ENCODE results near the gene EML4. TPM values are rescaled to one million over a fixed set of nuclear protein-coding genes. Genes with fewer than 3 reads are reported as not detected.

Gene EML4
- total and polyA plus RNA-seq, 7 experiments from 2014 or later = 64.9 to 167 (median 141) TPM

GRCh38 chr2:42192652-42193566 lies 23.8 kb downstream of the EML4 start:
- peak overlapping the region; percentile 59 to 91 (median 87) for H3K27ac Mint-ChIP-seq
- Histone ChIP-seq H3K27me3 (ENCODE audit: control insufficient read depth in 2 of 2, insufficient read depth in 2 of 2, low read length in 2 of 2) (no peaks in the 10 kb centered on the region), H3K27ac (ENCODE audit: low read depth, low read length) (peak overlapping the region; percentile 44), H3K9me3 (ENCODE audit: control insufficient read depth in 2 of 3, low read length in 3 of 3) (no peaks in the 10 kb centered on the region), H3K4me3 (ENCODE audit: low read length) (no peak overlapping the region), H3K36me3 (ENCODE audit: control insufficient read depth in 2 of 3, insufficient read depth in 3 of 3, low read length in 3 of 3) (no peaks in the 10 kb centered on the region), H3K4me1 (ENCODE audit: control insufficient read depth in 2 of 2, insufficient read depth in 2 of 2, low read length in 2 of 2) (peaks cover 43 to 51% of the 10 kb centered on the region in 2 donors)
- ChIA-PET POLR2A (interaction anchor here (0.5 to 2.3 kb wide), 6 partner anchors 10 to 96 kb away, joined by 3 to 13 read pairs (median 4); no protein-coding TSS in a partner anchor), CTCF (interaction anchor here (0.6 to 4.6 kb wide), 3 partner anchors 98 to 323 kb away, joined by 3 to 59 read pairs (median 3); no protein-coding TSS in a partner anchor)
- DNase-seq = peak in 1 of 9 donors; percentile 8
- H3K4me1 Mint-ChIP-seq = peaks cover 43 to 89% (median 81%) of the 10 kb centered on the region in 7 donors
- no peaks in the 10 kb centered on the region for H3K9me3 Mint-ChIP-seq
- no peaks in the 10 kb centered on the region for H3K27me3 Mint-ChIP-seq
- peaks cover 0 to 11% (median under 1%) of the 10 kb centered on the region in 5 donors for H3K36me3 Mint-ChIP-seq
- peak overlapping the region in 9 of 10 donors; percentile 9 to 75 (median 63) for H3K4me3 Mint-ChIP-seq
- peak; percentile 33 for ATAC-seq
- intact Hi-C loops (cut with micrococcal nuclease) = no loop called here

GRCh38 chr2:42193722-42194187 lies 24.6 kb downstream of the EML4 start:
- ChIA-PET CTCF (interaction anchor here (0.6 to 4.6 kb wide), 8 partner anchors 8 to 324 kb away, joined by 3 to 59 read pairs (median 3); no protein-coding TSS in a partner anchor), POLR2A (interaction anchor here (0.6 to 2.3 kb wide), 5 partner anchors 11 to 97 kb away, joined by 3 to 13 read pairs (median 4); no protein-coding TSS in a partner anchor)
- intact Hi-C loops (cut with micrococcal nuclease) = no loop called here
- peaks cover 49 to 60% of the 10 kb centered on the region in 2 donors for H3K4me1 ChIP-seq (ENCODE audit: control insufficient read depth in 2 of 2, insufficient read depth in 2 of 2, low read length in 2 of 2)
- Mint-ChIP-seq H3K36me3 (peaks cover 0 to 14% (median 0%) of the 10 kb centered on the region in 5 donors), H3K4me3 (peak overlapping the region; percentile 9 to 75 (median 61)), H3K27me3 (no peaks in the 10 kb centered on the region), H3K27ac (peak overlapping the region; percentile 29 to 91 (median 83)), H3K9me3 (peaks cover 0 to 1% (median 0%) of the 10 kb centered on the region in 11 donors), H3K4me1 (peaks cover 52 to 96% (median 88%) of the 10 kb centered on the region in 7 donors)
- H3K4me3 ChIP-seq (ENCODE audit: low read length) = no peak overlapping the region
- H3K36me3 ChIP-seq (ENCODE audit: control insufficient read depth in 2 of 3, insufficient read depth in 3 of 3, low read length in 3 of 3) = no peaks in the 10 kb centered on the region
- H3K27me3 ChIP-seq (ENCODE audit: control insufficient read depth in 2 of 2, insufficient read depth in 2 of 2, low read length in 2 of 2) = no peaks in the 10 kb centered on the region
- H3K27ac ChIP-seq (ENCODE audit: low read depth, low read length) = peak overlapping the region; percentile 44
- DNase-seq (no peak), ATAC-seq (no peak)
- H3K9me3 ChIP-seq (ENCODE audit: control insufficient read depth in 2 of 3, low read length in 3 of 3) = no peaks in the 10 kb centered on the region

- H3K27me3 ChIP-seq (ENCODE audit: control insufficient read depth in 2 of 2, insufficient read depth in 2 of 2, low read length in 2 of 2) = no peaks in the 10 kb centered on the region
- no peak overlapping the region for H3K27ac ChIP-seq (ENCODE audit: low read depth, low read length)
- no peak for DNase-seq
- intact Hi-C loops (cut with micrococcal nuclease) = no loop called here
- H3K27me3 Mint-ChIP-seq = no peaks in the 10 kb centered on the region
- H3K4me3 Mint-ChIP-seq = peak overlapping the region in 4 of 10 donors; percentile 27 to 55 (median 45)
- POLR2A ChIA-PET = interaction anchor here (0.6 to 2.3 kb wide), 4 partner anchors 11 to 95 kb away, joined by 3 to 13 read pairs (median 4); no protein-coding TSS in a partner anchor
- H3K36me3 Mint-ChIP-seq = peaks cover 0 to 19% (median 3%) of the 10 kb centered on the region in 5 donors
- H3K9me3 ChIP-seq (ENCODE audit: control insufficient read depth in 2 of 3, low read length in 3 of 3) = no peaks in the 10 kb centered on the region
- peaks cover 48 to 62% of the 10 kb centered on the region in 2 donors for H3K4me1 ChIP-seq (ENCODE audit: control insufficient read depth in 2 of 2, insufficient read depth in 2 of 2, low read length in 2 of 2)
- CTCF ChIA-PET = interaction anchor here (0.6 to 4.6 kb wide), 6 partner anchors 9 to 99 kb away, joined by 3 to 59 read pairs (median 4); no protein-coding TSS in a partner anchor
- peaks cover 57 to 96% (median 88%) of the 10 kb centered on the region in 7 donors for H3K4me1 Mint-ChIP-seq
- peaks cover 0 to 1% (median 0%) of the 10 kb centered on the region in 11 donors for H3K9me3 Mint-ChIP-seq
- peak overlapping the region in 5 of 9 donors; percentile 34 to 91 (median 77) for H3K27ac Mint-ChIP-seq
- ATAC-seq = no peak
- no peaks in the 10 kb centered on the region for H3K36me3 ChIP-seq (ENCODE audit: control insufficient read depth in 2 of 3, insufficient read depth in 3 of 3, low read length in 3 of 3)
- no peak overlapping the region for H3K4me3 ChIP-seq (ENCODE audit: low read length)
Measured at GRCh38 chr2:42194428-42194827, 25.3 kb downstream of the EML4 start.

GRCh38 chr2:42195559-42195958 lies 26.4 kb downstream of the EML4 start:
- no peak for ATAC-seq
- no peak for DNase-seq
- H3K27ac ChIP-seq (ENCODE audit: low read depth, low read length) = no peak overlapping the region
- no peaks in the 10 kb centered on the region for H3K27me3 Mint-ChIP-seq
- peaks cover 42 to 56% of the 10 kb centered on the region in 2 donors for H3K4me1 ChIP-seq (ENCODE audit: control insufficient read depth in 2 of 2, insufficient read depth in 2 of 2, low read length in 2 of 2)
- H3K27me3 ChIP-seq (ENCODE audit: control insufficient read depth in 2 of 2, insufficient read depth in 2 of 2, low read length in 2 of 2) = no peaks in the 10 kb centered on the region
- H3K27ac Mint-ChIP-seq = peak overlapping the region in 5 of 9 donors; percentile 4 to 77 (median 25)
- intact Hi-C loops (cut with micrococcal nuclease) = loop anchor here in 1 of 2 donors (5.0 kb wide), 1 partner anchor 353 kb away; no protein-coding TSS in a partner anchor
- POLR2A ChIA-PET = interaction anchor here (0.5 to 2.0 kb wide), 9 partner anchors 49 to 99 kb away, joined by 3 to 12 read pairs (median 5); no protein-coding TSS in a partner anchor
- no peak overlapping the region for H3K4me3 ChIP-seq (ENCODE audit: low read length)
- H3K9me3 Mint-ChIP-seq = peaks cover 0 to 1% (median 0%) of the 10 kb centered on the region in 11 donors
- CTCF ChIA-PET = interaction anchor here (0.8 to 4.6 kb wide), 15 partner anchors 10 to 133 kb away, joined by 3 to 59 read pairs (median 7); no protein-coding TSS in a partner anchor
- H3K36me3 ChIP-seq (ENCODE audit: control insufficient read depth in 2 of 3, insufficient read depth in 3 of 3, low read length in 3 of 3) = no peaks in the 10 kb centered on the region
- no peak overlapping the region for H3K4me3 Mint-ChIP-seq
- H3K9me3 ChIP-seq (ENCODE audit: control insufficient read depth in 2 of 3, low read length in 3 of 3) = no peaks in the 10 kb centered on the region
- H3K36me3 Mint-ChIP-seq = peaks cover 0 to 21% (median 5%) of the 10 kb centered on the region in 5 donors
- peaks cover 57 to 93% (median 85%) of the 10 kb centered on the region in 7 donors for H3K4me1 Mint-ChIP-seq

- peaks cover 42 to 51% of the 10 kb centered on the region in 2 donors for H3K4me1 ChIP-seq (ENCODE audit: control insufficient read depth in 2 of 2, insufficient read depth in 2 of 2, low read length in 2 of 2)
- intact Hi-C loops (cut with micrococcal nuclease) = loop anchor here (1.0 to 5.0 kb wide), 12 partner anchors 10 to 356 kb away; partner anchors contain the start of genes EML4 (in 2 of the 2) and COX7A2L (in 1 of the 2)
- no peak overlapping the region for H3K4me3 ChIP-seq (ENCODE audit: low read length)
- H3K27me3 ChIP-seq (ENCODE audit: control insufficient read depth in 2 of 2, insufficient read depth in 2 of 2, low read length in 2 of 2) = no peaks in the 10 kb centered on the region
- no peak overlapping the region for H3K27ac ChIP-seq (ENCODE audit: low read depth, low read length)
- Mint-ChIP-seq H3K4me3 (peak overlapping the region in 4 of 10 donors; percentile 10 to 65 (median 46)), H3K27me3 (no peaks in the 10 kb centered on the region), H3K36me3 (peaks cover 0 to 21% (median 5%) of the 10 kb centered on the region in 5 donors), H3K9me3 (peaks cover 0 to 1% (median 0%) of the 10 kb centered on the region in 11 donors), H3K4me1 (peaks cover 59 to 93% (median 85%) of the 10 kb centered on the region in 7 donors), H3K27ac (peak overlapping the region in 8 of 9 donors; percentile 17 to 91 (median 74))
- ATAC-seq = no peak
- CTCF ChIA-PET = interaction anchor here (0.6 to 4.6 kb wide), 25 partner anchors 9 to 326 kb away, joined by 3 to 59 read pairs (median 5); no protein-coding TSS in a partner anchor
- POLR2A ChIA-PET = interaction anchor here (1.0 to 2.0 kb wide), 8 partner anchors 24 to 100 kb away, joined by 3 to 12 read pairs (median 6); no protein-coding TSS in a partner anchor
- no peaks in the 10 kb centered on the region for H3K36me3 ChIP-seq (ENCODE audit: control insufficient read depth in 2 of 3, insufficient read depth in 3 of 3, low read length in 3 of 3)
- DNase-seq = no peak
- no peaks in the 10 kb centered on the region for H3K9me3 ChIP-seq (ENCODE audit: control insufficient read depth in 2 of 3, low read length in 3 of 3)
Measured at GRCh38 chr2:42196070-42196402, 26.9 kb downstream of the EML4 start.
